BLaER1 (cell line): ENCODE results near the gene WDR48.

Experiments
- H3K27ac ChIP-seq: shearing (Covaris generic); formaldehyde crosslinking; 2 replicates; pipeline ENCODE4 v1.8.1; 2022
- H3K27me3 ChIP-seq: shearing (Covaris generic); formaldehyde crosslinking; 2 replicates; pipeline ENCODE4 v1.8.1; 2022
- H3K36me3 ChIP-seq: shearing (Covaris generic); formaldehyde crosslinking; 2 replicates; pipeline ENCODE4 v1.8.1; 2022
- H3K4me1 ChIP-seq: shearing (Covaris generic); formaldehyde crosslinking; 2 replicates; pipeline ENCODE4 v1.8.1; 2022
- H3K4me2 ChIP-seq: shearing (Covaris generic); formaldehyde crosslinking; 2 replicates; pipeline ENCODE4 v1.8.1; 2022
- H3K4me3 ChIP-seq: shearing (Covaris generic); formaldehyde crosslinking; 2 replicates; pipeline ENCODE4 v1.8.1; 2022
- H3K9ac ChIP-seq: shearing (Covaris generic); formaldehyde crosslinking; 2 replicates; pipeline ENCODE4 v1.8.1; 2022
- H3K9me3 ChIP-seq: shearing (Covaris generic); formaldehyde crosslinking; 2 replicates; pipeline ENCODE4 v1.8.1; 2022
- H4K20me1 ChIP-seq: shearing (Covaris generic); formaldehyde crosslinking; 2 replicates; pipeline ENCODE4 v1.8.1; 2022
- Cebpa-rat ChIP-seq: shearing (Covaris generic); IDR thresholded peaks from 2 replicates; pipeline ENCODE4 v1.8.1; 2022

WDR48 gene

GRCh38 chr3:39062180-39062579 is 10.4 kb downstream of the WDR48 start:
- H3K36me3 ChIP-seq = peaks cover 34% of the 10 kb centered on the region
- H3K4me2 ChIP-seq = no peak overlapping the region
- no peak overlapping the region for H3K9ac ChIP-seq
- no peak for TF ChIP-seq Cebpa-rat
- H3K27ac ChIP-seq = no peak overlapping the region
- peaks cover 8% of the 10 kb centered on the region for H3K9me3 ChIP-seq
- peaks cover 64% of the 10 kb centered on the region for H4K20me1 ChIP-seq
- no peaks in the 10 kb centered on the region for H3K27me3 ChIP-seq
- H3K4me1 ChIP-seq = no peaks in the 10 kb centered on the region
- no peak overlapping the region for H3K4me3 ChIP-seq

GRCh38 chr3:39063143-39063542 is 11.3 kb downstream of the WDR48 start:
- H3K4me2 ChIP-seq = no peak overlapping the region
- TF ChIP-seq Cebpa-rat = no peak
- peaks cover 55% of the 10 kb centered on the region for H4K20me1 ChIP-seq
- H3K27me3 ChIP-seq = no peaks in the 10 kb centered on the region
- H3K9me3 ChIP-seq = peaks cover 8% of the 10 kb centered on the region
- H3K9ac ChIP-seq = no peak overlapping the region
- no peak overlapping the region for H3K27ac ChIP-seq
- no peaks in the 10 kb centered on the region for H3K4me1 ChIP-seq
- peaks cover 39% of the 10 kb centered on the region for H3K36me3 ChIP-seq
- no peak overlapping the region for H3K4me3 ChIP-seq

- no peak for TF ChIP-seq Cebpa-rat
- no peak overlapping the region for H3K4me2 ChIP-seq
- H3K36me3 ChIP-seq = peaks cover 46% of the 10 kb centered on the region
- no peaks in the 10 kb centered on the region for H3K4me1 ChIP-seq
- no peak overlapping the region for H3K9ac ChIP-seq
- peaks cover 42% of the 10 kb centered on the region for H4K20me1 ChIP-seq
- H3K4me3 ChIP-seq = no peak overlapping the region
- peaks cover 8% of the 10 kb centered on the region for H3K9me3 ChIP-seq
- H3K27me3 ChIP-seq = no peaks in the 10 kb centered on the region
- H3K27ac ChIP-seq = no peak overlapping the region
Observed at GRCh38 chr3:39064646-39065045, 12.8 kb downstream of the WDR48 start.

- Histone ChIP-seq H3K4me3 (no peak overlapping the region), H3K27ac (no peak overlapping the region), H3K4me1 (no peaks in the 10 kb centered on the region), H3K36me3 (peaks cover 51% of the 10 kb centered on the region), H3K4me2 (no peak overlapping the region), H4K20me1 (peaks cover 42% of the 10 kb centered on the region), H3K27me3 (no peaks in the 10 kb centered on the region), H3K9me3 (peaks cover 6% of the 10 kb centered on the region), H3K9ac (no peak overlapping the region)
- no peak for TF ChIP-seq Cebpa-rat
Observed at GRCh38 chr3:39065197-39065596, 13.4 kb downstream of the WDR48 start.

GRCh38 chr3:39067286-39067685 is 15.5 kb downstream of the WDR48 start:
- Histone ChIP-seq H3K27me3 (no peaks in the 10 kb centered on the region), H3K4me1 (no peaks in the 10 kb centered on the region), H3K4me3 (no peak overlapping the region), H3K27ac (no peak overlapping the region), H3K36me3 (peaks cover 67% of the 10 kb centered on the region), H3K9ac (no peak overlapping the region), H4K20me1 (peaks cover 38% of the 10 kb centered on the region), H3K4me2 (no peak overlapping the region), H3K9me3 (no peaks in the 10 kb centered on the region)
- no peak for TF ChIP-seq Cebpa-rat

GRCh38 chr3:39068556-39068955 is 16.7 kb downstream of the WDR48 start:
- Histone ChIP-seq H3K27ac (no peak overlapping the region), H4K20me1 (peaks cover 26% of the 10 kb centered on the region), H3K27me3 (no peaks in the 10 kb centered on the region), H3K9ac (no peak overlapping the region), H3K4me1 (no peaks in the 10 kb centered on the region), H3K9me3 (no peaks in the 10 kb centered on the region), H3K36me3 (peaks cover 78% of the 10 kb centered on the region), H3K4me3 (no peak overlapping the region), H3K4me2 (no peak overlapping the region)
- TF ChIP-seq Cebpa-rat = no peak

GRCh38 chr3:39075910-39076309 is 24.1 kb downstream of the WDR48 start:
- Histone ChIP-seq H3K27ac (no peak overlapping the region), H3K4me2 (no peak overlapping the region), H4K20me1 (no peaks in the 10 kb centered on the region), H3K9ac (no peak overlapping the region), H3K27me3 (no peaks in the 10 kb centered on the region), H3K4me1 (peaks cover 10% of the 10 kb centered on the region; the same call in 1 of the 2 replicates), H3K36me3 (peaks cover 88% of the 10 kb centered on the region), H3K4me3 (no peak overlapping the region), H3K9me3 (no peaks in the 10 kb centered on the region)
- TF ChIP-seq Cebpa-rat = no peak

- no peak overlapping the region for H3K27ac ChIP-seq
- no peak overlapping the region for H3K4me2 ChIP-seq
- H4K20me1 ChIP-seq = no peaks in the 10 kb centered on the region
- H3K4me3 ChIP-seq = no peak overlapping the region
- H3K9ac ChIP-seq = no peak overlapping the region
- no peak for TF ChIP-seq Cebpa-rat
- H3K36me3 ChIP-seq = peaks cover 78% of the 10 kb centered on the region
- H3K9me3 ChIP-seq = no peaks in the 10 kb centered on the region
- H3K4me1 ChIP-seq = peaks cover 10% of the 10 kb centered on the region; the same call in 1 of the 2 replicates
- no peaks in the 10 kb centered on the region for H3K27me3 ChIP-seq
Observed at GRCh38 chr3:39079530-39079929, 27.7 kb downstream of the WDR48 start.

GRCh38 chr3:39080026-39080425 is 28.2 kb downstream of the WDR48 start:
- no peak for TF ChIP-seq Cebpa-rat
- Histone ChIP-seq H3K27ac (no peak overlapping the region), H4K20me1 (no peaks in the 10 kb centered on the region), H3K9me3 (no peaks in the 10 kb centered on the region), H3K9ac (no peak overlapping the region), H3K4me2 (no peak overlapping the region), H3K4me1 (peaks cover 10% of the 10 kb centered on the region; the same call in 1 of the 2 replicates), H3K36me3 (peaks cover 77% of the 10 kb centered on the region), H3K27me3 (no peaks in the 10 kb centered on the region), H3K4me3 (no peak overlapping the region)

- Histone ChIP-seq H3K4me1 (peaks cover 29% of the 10 kb centered on the region), H3K4me3 (no peak overlapping the region), H3K36me3 (peaks cover 72% of the 10 kb centered on the region), H3K4me2 (no peak overlapping the region), H3K9me3 (no peaks in the 10 kb centered on the region), H3K27ac (no peak overlapping the region), H3K27me3 (no peaks in the 10 kb centered on the region), H4K20me1 (no peaks in the 10 kb centered on the region; the same call in 1 of the 2 replicates), H3K9ac (no peak overlapping the region)
- TF ChIP-seq Cebpa-rat = no peak
Observed at GRCh38 chr3:39082666-39083313, 31.0 kb downstream of the WDR48 start.

GRCh38 chr3:39086144-39086543 is 34.3 kb downstream of the WDR48 start:
- Histone ChIP-seq H3K36me3 (peaks cover 79% of the 10 kb centered on the region), H4K20me1 (no peaks in the 10 kb centered on the region; the same call in 1 of the 2 replicates), H3K9ac (no peak overlapping the region), H3K27me3 (no peaks in the 10 kb centered on the region), H3K4me2 (peak overlapping the region; percentile 64), H3K4me1 (peaks cover 19% of the 10 kb centered on the region), H3K9me3 (no peaks in the 10 kb centered on the region), H3K4me3 (no peak overlapping the region), H3K27ac (no peak overlapping the region)
- TF ChIP-seq Cebpa-rat = no peak
